SKM-1 (cell line): Measurements from ENCODE around the gene ZDHHC14.
"Not testable (repeated sequence)": the region's sequence is repeated elsewhere in the genome, so short reads cannot be mapped to it uniquely, and the experiment has no call there.

ENCODE experiments used
- DNase-seq: peaks from one replicate; lab custom pipeline; 2025; ENCODE audit not compliant: unreplicated experiment; lab: John Stamatoyannopoulos, UW

Gene ZDHHC14

DNA sequence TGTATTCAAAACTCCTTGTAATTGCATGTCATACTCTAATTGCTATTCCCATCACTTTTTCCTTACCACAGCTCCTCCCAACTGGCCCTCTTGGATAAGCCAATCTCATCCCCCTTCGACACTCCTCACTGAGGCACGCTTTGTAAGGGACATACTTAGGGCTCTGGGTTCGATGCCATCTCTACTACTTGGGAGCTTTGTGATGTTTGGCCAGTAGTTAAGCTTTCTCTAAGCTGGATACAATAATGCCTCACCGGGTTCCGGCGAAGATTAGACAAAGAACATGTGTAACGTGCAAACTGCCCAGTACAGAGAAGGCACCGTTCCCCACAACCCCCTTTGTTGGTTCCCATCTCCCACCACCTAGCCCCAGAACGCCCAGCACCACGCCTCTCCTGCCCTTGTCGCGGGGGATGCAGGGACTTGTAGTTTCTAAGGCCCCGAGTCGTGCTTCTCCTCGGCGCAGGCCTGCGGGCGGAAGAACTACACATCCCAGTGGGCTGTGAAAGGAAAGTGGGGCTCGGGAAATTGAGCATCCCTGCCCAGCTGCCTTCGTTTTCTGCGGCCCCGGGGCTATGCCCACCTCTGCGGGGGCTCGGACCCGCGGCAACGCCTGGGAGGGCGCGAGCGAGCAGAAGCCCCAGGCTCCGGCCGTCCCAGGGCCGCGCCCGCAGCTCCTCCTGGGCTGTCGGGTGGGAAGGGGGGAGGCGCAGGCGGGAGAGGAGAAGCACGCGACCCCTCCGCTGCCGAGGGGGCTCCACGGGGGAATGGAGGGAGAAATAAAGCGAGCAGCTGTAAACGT lies 1.1 kb upstream of the ZDHHC14 start:
- peak; percentile 71 for DNase-seq

DNA sequence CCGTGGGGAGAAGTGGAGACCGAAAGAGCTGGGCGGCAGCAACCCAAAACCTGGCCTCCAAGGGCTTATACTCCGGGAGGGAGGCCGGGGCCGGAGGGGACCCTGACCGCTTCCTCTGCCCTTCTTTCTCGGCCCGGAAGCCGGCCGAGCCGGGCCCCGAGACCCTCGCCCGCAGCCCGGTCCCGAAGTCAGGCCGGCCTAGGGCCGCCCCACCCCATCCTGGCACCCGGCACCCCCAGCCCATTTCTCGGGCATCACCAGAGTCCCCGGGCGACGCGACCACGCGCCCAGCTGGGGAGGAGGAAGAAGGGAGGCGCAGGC lies 572 bp upstream of the ZDHHC14 start:
- no peak for DNase-seq

GRCh38 chr6:157381631-157382621 lies 936 bp downstream of the ZDHHC14 start:
- no peak for DNase-seq

GRCh38 chr6:157382821-157383220 lies 1.8 kb downstream of the ZDHHC14 start:
- no peak for DNase-seq

DNA sequence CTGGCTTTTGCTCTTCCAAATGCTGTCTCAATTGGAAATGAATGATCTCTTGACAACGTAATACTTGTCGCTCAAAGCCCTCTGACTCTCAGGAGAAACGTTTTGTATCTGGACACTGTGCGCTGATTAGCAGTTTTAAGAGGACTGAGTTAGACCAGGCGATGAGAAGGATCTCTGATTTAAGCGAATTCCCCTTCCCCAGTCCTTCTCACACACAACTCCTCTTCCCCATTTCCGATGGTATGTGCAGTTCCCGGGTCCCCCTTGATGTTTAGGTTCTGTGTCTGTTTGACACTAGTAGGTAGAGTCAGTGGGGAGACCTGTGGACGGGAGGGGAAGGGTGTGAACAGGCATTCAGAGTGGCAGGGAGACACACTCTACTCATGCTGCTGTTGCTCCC lies 2.5 kb downstream of the ZDHHC14 start:
- DNase-seq, result no peak

- DNase-seq, result not testable (repeated sequence)
These were observed 4.0 kb downstream of the ZDHHC14 start for GRCh38 chr6:157384962-157385361.

GRCh38 chr6:157385482-157385881 lies 4.5 kb downstream of the ZDHHC14 start:
- DNase-seq, result no peak

DNA sequence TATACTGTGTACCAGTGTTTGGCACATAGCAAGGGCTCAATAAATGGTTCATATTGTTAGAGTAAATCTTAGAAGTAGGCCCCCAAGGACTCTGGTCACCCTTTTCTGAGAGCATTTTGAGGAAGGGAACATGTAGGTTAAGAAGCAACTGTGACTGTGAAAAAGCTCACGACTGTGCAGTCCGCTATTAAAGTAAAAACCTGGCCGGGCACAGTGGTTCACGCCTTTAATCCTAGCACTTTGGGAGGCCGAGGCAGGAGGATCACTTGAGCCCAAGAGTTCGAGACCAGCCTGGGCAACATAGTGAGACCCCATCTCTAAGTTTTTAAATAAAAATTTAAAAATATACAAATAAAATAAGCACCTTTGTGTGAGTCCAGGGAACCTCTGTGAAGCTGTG lies 5.0 kb downstream of the ZDHHC14 start:
- no peak for DNase-seq

- DNase-seq, result no peak
These were observed 5.5 kb downstream of the ZDHHC14 start for GRCh38 chr6:157386454-157386853.

- DNase-seq, result no peak
These were observed 7.9 kb downstream of the ZDHHC14 start for GRCh38 chr6:157388924-157389323.

GRCh38 chr6:157390273-157391060 lies 9.5 kb downstream of the ZDHHC14 start:
- DNase-seq, result no peak

- DNase-seq, result no peak
These were observed 12.1 kb downstream of the ZDHHC14 start for GRCh38 chr6:157392927-157393668.

- no peak for DNase-seq
These were observed 12.8 kb downstream of the ZDHHC14 start for GRCh38 chr6:157393669-157394327.

DNA sequence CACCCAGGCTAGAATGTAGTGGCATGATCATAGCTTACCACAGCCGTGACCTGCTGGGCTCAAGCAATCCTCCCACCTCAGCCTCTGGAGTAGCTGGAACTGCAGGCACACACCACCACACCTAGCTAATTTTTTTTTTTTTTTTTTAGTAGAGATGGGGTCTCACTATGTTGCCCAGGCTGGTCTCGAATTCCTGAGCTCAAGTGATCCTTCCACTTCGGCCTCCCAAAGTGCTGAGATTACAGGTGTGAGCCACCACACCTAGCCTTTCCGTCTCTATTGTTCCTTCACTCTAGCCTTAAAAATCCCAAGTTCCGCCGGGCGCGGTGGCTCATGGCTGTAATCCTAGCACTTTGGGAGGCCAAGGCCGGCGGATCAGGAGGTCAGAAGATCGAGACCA lies 14.2 kb downstream of the ZDHHC14 start:
- DNase-seq, result not testable (repeated sequence)

GRCh38 chr6:157396026-157396425 lies 15.0 kb downstream of the ZDHHC14 start:
- DNase-seq, result no peak

GRCh38 chr6:157397660-157398059 lies 16.7 kb downstream of the ZDHHC14 start:
- DNase-seq, result no peak

GRCh38 chr6:157398151-157398550 lies 17.2 kb downstream of the ZDHHC14 start:
- no peak for DNase-seq

DNA sequence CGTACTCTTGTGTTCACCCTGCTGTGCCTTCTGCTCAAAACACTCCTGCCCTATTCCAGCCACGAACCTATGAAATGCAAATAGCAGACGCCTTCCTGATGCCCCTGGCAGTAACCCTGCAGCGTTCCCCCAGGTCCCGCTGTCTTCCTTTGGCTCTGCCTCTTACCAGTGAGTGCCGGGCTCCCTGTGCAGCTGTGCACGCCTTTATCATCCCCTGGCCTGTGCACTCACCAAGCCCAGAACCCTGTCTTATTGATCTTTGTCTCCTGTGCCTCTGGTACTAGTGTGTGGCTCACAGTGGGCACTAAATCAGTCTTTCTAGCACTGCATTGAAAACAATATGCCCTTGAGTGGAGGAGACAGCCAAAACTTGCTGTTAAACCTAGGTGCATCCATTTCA lies 19.7 kb downstream of the ZDHHC14 start:
- DNase-seq, result no peak

GRCh38 chr6:157401734-157402338 lies 20.8 kb downstream of the ZDHHC14 start:
- no peak for DNase-seq
